Ectodermal cell (in vitro differentiated cells): Measurements from ENCODE around the gene ZNF532.

Experiments used
- H3K27ac ChIP-seq: 2 replicates; pipeline ENCODE4 v1.7.0; 2013; ENCODE audit warnings: mild to moderate bottlenecking, low read depth, low read length; ENCODE audit not compliant: insufficient read depth, poor library complexity, severe bottlenecking
- H3K27me3 ChIP-seq: 2 replicates; pipeline ENCODE4 v1.7.0; 2013; ENCODE audit warnings: mild to moderate bottlenecking, low read length; ENCODE audit not compliant: insufficient read depth, control insufficient read depth, poor library complexity, severe bottlenecking
- H3K36me3 ChIP-seq: one replicate; pipeline ENCODE4 v1.7.0; 2013; ENCODE audit warnings: low read length; ENCODE audit not compliant: control insufficient read depth, insufficient read depth
- H3K4me1 ChIP-seq: one replicate; pipeline ENCODE4 v1.7.0; 2013; ENCODE audit warnings: low read length; ENCODE audit not compliant: control insufficient read depth, insufficient read depth
- H3K4me3 ChIP-seq: 2 replicates; pipeline ENCODE4 v1.7.0; 2013; ENCODE audit warnings: low read depth, low read length, control low read depth; ENCODE audit not compliant: insufficient read depth
- H3K9me3 ChIP-seq: 2 replicates; pipeline ENCODE4 v1.7.0; 2013; ENCODE audit warnings: mild to moderate bottlenecking, low read length, moderate library complexity; ENCODE audit not compliant: control insufficient read depth
- WGBS, 2 experiments: methylation state at CpG; one replicate each; pipeline ENCODE4 v1.1.7; 2013; ENCODE audit warnings: missing lambda C conversion rate in 2 of 2; 5-methylcytosine and 5-hydroxymethylcytosine counted together

Gene ZNF532

GRCh38 chr18:59029663-59030429 is 165.2 kb downstream of the ZNF532 start:
- WGBS, 2 experiments = 74 to 76% methylated on average over 23 of the region's 23 CpGs
- no peak overlapping the region for H3K4me3 ChIP-seq

DNA sequence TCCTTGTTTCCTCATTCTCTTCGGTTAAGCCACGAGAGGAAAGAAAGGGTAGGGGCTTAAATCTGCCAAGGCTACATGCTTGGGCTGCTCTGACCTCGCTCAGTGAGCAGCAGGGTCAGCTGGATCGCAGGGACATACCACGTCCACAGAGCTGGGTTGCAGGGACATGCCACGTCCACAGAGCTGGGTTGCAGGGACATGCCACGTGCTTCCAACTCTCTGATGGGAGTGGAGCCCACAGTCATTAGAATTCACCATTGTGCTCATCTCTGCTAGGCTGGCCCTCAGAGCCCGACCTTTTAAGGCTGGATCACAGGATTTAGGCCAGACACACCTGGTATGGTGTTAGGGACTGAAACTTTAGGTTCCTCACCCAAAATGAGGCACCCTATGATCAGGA is 167.6 kb downstream of the ZNF532 start:
- 91 to 92% methylated on average over 8 of the region's 8 CpGs for WGBS, 2 experiments
- no peaks in the 10 kb centered on the region for H3K4me1 ChIP-seq

More at GRCh38 chr18:59029663-59030429, 165.2 kb downstream of the ZNF532 start:
- Histone ChIP-seq H3K9me3 (no peaks in the 10 kb centered on the region), H3K27ac (no peak overlapping the region), H3K4me1 (no peaks in the 10 kb centered on the region), H3K36me3 (no peaks in the 10 kb centered on the region), H3K27me3 (no peaks in the 10 kb centered on the region)

DNA sequence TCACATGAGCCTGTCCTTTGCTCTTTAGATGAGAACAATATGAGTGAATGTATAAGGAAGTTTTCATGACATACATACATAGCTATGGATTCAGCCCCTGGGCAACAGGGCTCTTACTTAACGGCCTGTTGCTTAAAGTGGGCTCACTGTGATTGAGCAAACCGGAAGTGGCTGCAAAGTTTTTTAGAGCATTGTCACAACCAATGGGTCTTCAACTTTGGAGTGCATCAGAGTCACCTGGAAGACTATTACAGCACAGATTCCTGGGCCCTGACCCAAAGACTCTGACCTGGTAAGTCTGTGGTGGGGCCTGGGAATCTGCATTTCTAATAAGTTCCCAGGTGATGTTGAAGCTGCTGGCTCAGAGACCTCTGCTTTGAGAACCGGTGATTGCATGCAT is 168.7 kb downstream of the ZNF532 start:
- H3K4me1 ChIP-seq = no peaks in the 10 kb centered on the region
- no peak overlapping the region for H3K4me3 ChIP-seq
- no peaks in the 10 kb centered on the region for H3K9me3 ChIP-seq
- H3K27ac ChIP-seq = no peak overlapping the region
- H3K36me3 ChIP-seq = no peaks in the 10 kb centered on the region
- H3K27me3 ChIP-seq = no peaks in the 10 kb centered on the region
- WGBS, 2 experiments = 89 to 95% methylated on average over 3 of the region's 3 CpGs

More for the DNA sequence above, 167.6 kb downstream of the ZNF532 start:
- Histone ChIP-seq H3K27ac (no peak overlapping the region), H3K36me3 (no peaks in the 10 kb centered on the region), H3K4me3 (no peak overlapping the region), H3K9me3 (no peaks in the 10 kb centered on the region), H3K27me3 (no peaks in the 10 kb centered on the region)

- Histone ChIP-seq H3K27me3 (no peaks in the 10 kb centered on the region), H3K4me1 (no peaks in the 10 kb centered on the region), H3K27ac (no peak overlapping the region), H3K36me3 (no peaks in the 10 kb centered on the region), H3K9me3 (no peaks in the 10 kb centered on the region), H3K4me3 (no peak overlapping the region)
- WGBS, 2 experiments = 92 to 95% methylated on average over 5 of the region's 5 CpGs
Observed at GRCh38 chr18:59033974-59034373, 169.3 kb downstream of the ZNF532 start.

- 94% methylated on average over 8 of the region's 8 CpGs for WGBS, 2 experiments
- H3K9me3 ChIP-seq = no peaks in the 10 kb centered on the region
- H3K27me3 ChIP-seq = no peaks in the 10 kb centered on the region
- H3K36me3 ChIP-seq = no peaks in the 10 kb centered on the region
- no peak overlapping the region for H3K27ac ChIP-seq
- H3K4me1 ChIP-seq = no peaks in the 10 kb centered on the region
- H3K4me3 ChIP-seq = no peak overlapping the region
Observed at GRCh38 chr18:59035591-59035990, 170.9 kb downstream of the ZNF532 start.
